GM21786 (cell line): Measurements from ENCODE around the gene EEA1.

ENCODE experiments used
- ATAC-seq: cut with Tn5 transposase; IDR thresholded peaks from one replicate; pipeline ENCODE4 v1.9.1; 2021; ENCODE audit not compliant: unreplicated experiment

The EEA1 gene

GRCh38 chr12:92938638-92939037, 9.5 kb upstream of the EEA1 start:
- ATAC-seq, result no peak

GRCh38 chr12:92938018-92938417, 8.9 kb upstream of the EEA1 start:
- no peak for ATAC-seq

- no peak for ATAC-seq
These were observed 4.5 kb upstream of the EEA1 start for GRCh38 chr12:92933606-92934005.

- no peak for ATAC-seq
These were observed 1.3 kb upstream of the EEA1 start for GRCh38 chr12:92930421-92930820.

- no peak for ATAC-seq
These were observed 888 bp upstream of the EEA1 start for GRCh38 chr12:92929983-92930382.

- no peak for ATAC-seq
These were observed 604 bp downstream of the EEA1 start for GRCh38 chr12:92928421-92928961.

- peak; percentile 18 for ATAC-seq
These were observed 1.4 kb downstream of the EEA1 start for GRCh38 chr12:92927436-92928281.

- ATAC-seq, result peak; percentile 24
These were observed 2.0 kb downstream of the EEA1 start for GRCh38 chr12:92927055-92927435.

- ATAC-seq, result no peak
These were observed 2.5 kb downstream of the EEA1 start for GRCh38 chr12:92926549-92926948.

GRCh38 chr12:92921877-92922276, 7.2 kb downstream of the EEA1 start:
- ATAC-seq, result peak; percentile 82

- ATAC-seq, result no peak
These were observed 13.7 kb downstream of the EEA1 start for GRCh38 chr12:92915365-92915764.

- ATAC-seq, result no peak
These were observed 14.9 kb downstream of the EEA1 start for GRCh38 chr12:92914170-92914569.

- no peak for ATAC-seq
These were observed 16.4 kb downstream of the EEA1 start for GRCh38 chr12:92912672-92913071.

- no peak for ATAC-seq
These were observed 17.0 kb downstream of the EEA1 start for GRCh38 chr12:92912052-92912451.

GRCh38 chr12:92911339-92911738, 17.8 kb downstream of the EEA1 start:
- ATAC-seq, result no peak

GRCh38 chr12:92908108-92908507, 21.0 kb downstream of the EEA1 start:
- ATAC-seq, result no peak

- no peak for ATAC-seq
These were observed 23.1 kb downstream of the EEA1 start for GRCh38 chr12:92905811-92906554.

GRCh38 chr12:92905258-92905810, 23.8 kb downstream of the EEA1 start:
- no peak for ATAC-seq

- no peak for ATAC-seq
These were observed 28.2 kb downstream of the EEA1 start for GRCh38 chr12:92900941-92901340.

- no peak for ATAC-seq
These were observed 29.6 kb downstream of the EEA1 start for GRCh38 chr12:92899386-92900001.

GRCh38 chr12:92898755-92899154, 30.3 kb downstream of the EEA1 start:
- no peak for ATAC-seq
